H9 (cell line): ENCODE measurements around the gene FSTL4. TPM values are rescaled to one million over a fixed set of nuclear protein-coding genes. Genes with fewer than 3 reads are reported as not detected.

Source experiments
- DNase-seq: peaks from one replicate; pipeline ENCODE4 v3.0.0-alpha.2; 2017
- H2AFZ ChIP-seq: one replicate; pipeline ENCODE4 v1.6.1; 2013; ENCODE audit warnings: mild to moderate bottlenecking, low read length, control low read depth, moderate library complexity
- H2AK5ac ChIP-seq: 2 replicates; pipeline ENCODE4 v1.6.1; 2013; ENCODE audit warnings: low read length, control low read depth, mixed read lengths; ENCODE audit not compliant: insufficient read length
- H2BK120ac ChIP-seq: one replicate; pipeline ENCODE4 v1.6.1; 2013; ENCODE audit warnings: low read depth, mild to moderate bottlenecking, low read length, control low read depth, inconsistent platforms; ENCODE audit not compliant: poor library complexity, severe bottlenecking
- H2BK12ac ChIP-seq: 2 replicates; pipeline ENCODE4 v1.6.1; 2013; ENCODE audit warnings: low read length, control low read depth, mixed read lengths, low read depth; ENCODE audit not compliant: insufficient read length
- H2BK15ac ChIP-seq: 2 replicates; pipeline ENCODE4 v1.6.1; 2013; ENCODE audit warnings: low read depth, low read length, control low read depth
- H2BK20ac ChIP-seq: one replicate; pipeline ENCODE4 v1.6.1; 2013; ENCODE audit warnings: low read depth, mild to moderate bottlenecking, low read length, control low read depth, inconsistent platforms; ENCODE audit not compliant: poor library complexity, severe bottlenecking
- H2BK5ac ChIP-seq: 2 replicates; pipeline ENCODE4 v1.6.1; 2013; ENCODE audit warnings: low read length, control low read depth, mixed read lengths; ENCODE audit not compliant: insufficient read length
- H3K14ac ChIP-seq: 2 replicates; pipeline ENCODE4 v1.6.1; 2013; ENCODE audit warnings: low read length, control low read depth; ENCODE audit not compliant: insufficient read depth
- H3K18ac ChIP-seq: 2 replicates; pipeline ENCODE4 v1.6.1; 2013; ENCODE audit warnings: low read depth, mild to moderate bottlenecking, mixed read lengths, low read length, control low read depth; ENCODE audit not compliant: insufficient read length
- H3K23ac ChIP-seq: 2 replicates; pipeline ENCODE4 v1.6.1; 2013; ENCODE audit warnings: low read length, control low read depth, mixed read lengths, low read depth; ENCODE audit not compliant: insufficient read length
- H3K23me2 ChIP-seq: 2 replicates; pipeline ENCODE4 v1.6.1; 2013; ENCODE audit warnings: low read depth, mild to moderate bottlenecking, mixed read lengths, low read length, control low read depth; ENCODE audit not compliant: insufficient read length, poor library complexity, severe bottlenecking
- H3K27ac ChIP-seq: 2 replicates; pipeline ENCODE4 v1.5.1; 2013; ENCODE audit warnings: low read length, control low read depth, mixed read lengths, low read depth; ENCODE audit not compliant: insufficient read length
- H3K27me3 ChIP-seq: 2 replicates; pipeline ENCODE4 v1.6.1; 2013; ENCODE audit warnings: low read length, control low read depth, inconsistent platforms; ENCODE audit not compliant: insufficient read depth
- H3K4ac ChIP-seq: 2 replicates; pipeline ENCODE4 v1.6.1; 2013; ENCODE audit warnings: low read depth, mild to moderate bottlenecking, control low read depth, inconsistent platforms, low read length, moderate library complexity
- H3K4me1 ChIP-seq: 2 replicates; pipeline ENCODE4 v1.6.1; 2013; ENCODE audit warnings: low read length, control low read depth, inconsistent platforms; ENCODE audit not compliant: insufficient read depth
- H3K4me2 ChIP-seq: 2 replicates; pipeline ENCODE4 v1.6.1; 2013; ENCODE audit warnings: low read length, control low read depth, mixed read lengths; ENCODE audit not compliant: insufficient read length, insufficient read depth
- H3K56ac ChIP-seq: 2 replicates; pipeline ENCODE4 v1.6.1; 2013; ENCODE audit warnings: low read depth, mild to moderate bottlenecking, mixed read lengths, low read length, control low read depth; ENCODE audit not compliant: insufficient read length
- H3K79me1 ChIP-seq: 2 replicates; pipeline ENCODE4 v1.6.1; 2013; ENCODE audit warnings: low read depth, mild to moderate bottlenecking, moderate library complexity, low read length, control low read depth, inconsistent platforms; ENCODE audit not compliant: insufficient read depth, poor library complexity, severe bottlenecking
- H3K79me2 ChIP-seq: 2 replicates; pipeline ENCODE4 v1.6.1; 2013; ENCODE audit warnings: low read length, control low read depth, inconsistent platforms; ENCODE audit not compliant: insufficient read depth
- H3K9ac ChIP-seq: 2 replicates; pipeline ENCODE4 v1.6.1; 2013; ENCODE audit warnings: low read length, control low read depth, mixed read lengths; ENCODE audit not compliant: insufficient read length; ENCODE audit errors: extremely low read depth
- H3K9me3 ChIP-seq: one replicate; pipeline ENCODE4 v1.6.1; 2013; ENCODE audit warnings: low read depth, low read length, inconsistent platforms; ENCODE audit not compliant: control insufficient read depth
- H3T11ph ChIP-seq: one replicate; pipeline ENCODE4 v1.6.1; 2013; ENCODE audit warnings: mild to moderate bottlenecking, low read length, control low read depth, inconsistent platforms
- H4K20me1 ChIP-seq: one replicate; pipeline ENCODE4 v1.6.1; 2013; ENCODE audit not compliant: control insufficient read depth, insufficient read length, insufficient read depth
- H4K5ac ChIP-seq: 2 replicates; pipeline ENCODE4 v1.6.1; 2013; ENCODE audit warnings: low read depth, mild to moderate bottlenecking, mixed read lengths, low read length, control low read depth; ENCODE audit not compliant: insufficient read length
- H4K8ac ChIP-seq: replicated peaks from 2 replicates; pipeline ENCODE4 v1.6.1; 2013; ENCODE audit warnings: low read length, control low read depth, mixed read lengths, low read depth; ENCODE audit not compliant: insufficient read length
- H4K91ac ChIP-seq: 2 replicates; pipeline ENCODE4 v1.6.1; 2013; ENCODE audit warnings: low read depth, mild to moderate bottlenecking, moderate library complexity, mixed read lengths, low read length, control low read depth; ENCODE audit not compliant: insufficient read length
- H3K27ac Mint-ChIP-seq, 3 experiments: 2 replicates in 2 of 3; 3 replicates in 1 of 3; pipeline ENCODE4 v1.8.0; 2020 to 2021; ENCODE audit warnings: mixed read lengths in 3 of 3, mild to moderate bottlenecking in 1 of 3, moderate library complexity in 1 of 3
- H3K27me3 Mint-ChIP-seq: 2 replicates; pipeline ENCODE4 v1.8.0; 2021; ENCODE audit warnings: low read depth, mild to moderate bottlenecking, moderate library complexity, mixed read lengths
- H3K36me3 Mint-ChIP-seq, 3 experiments: 2 replicates in 2 of 3; 3 replicates in 1 of 3; pipeline ENCODE4 v1.8.0; 2020 to 2021; ENCODE audit warnings: low read depth in 3 of 3, mixed read lengths in 3 of 3; ENCODE audit not compliant: insufficient read depth in 1 of 3
- H3K4me1 Mint-ChIP-seq, 2 experiments: 2 replicates each; pipeline ENCODE4 v1.8.0; 2020; ENCODE audit warnings: mixed read lengths in 2 of 2
- H3K4me3 Mint-ChIP-seq, 2 experiments: 2 replicates in 1 of 2; 3 replicates in 1 of 2; pipeline ENCODE4 v1.8.0; 2020 to 2021; ENCODE audit warnings: mild to moderate bottlenecking in 2 of 2, mixed read lengths in 2 of 2, moderate library complexity in 1 of 2
- H3K9me3 Mint-ChIP-seq, 2 experiments: 2 replicates in 1 of 2; 3 replicates in 1 of 2; pipeline ENCODE4 v1.8.0; 2020; ENCODE audit warnings: mild to moderate bottlenecking in 2 of 2, mixed read lengths in 2 of 2, moderate library complexity in 1 of 2
- CTCF ChIP-seq: fragments of 200-600 bp; sonication (generic); conservative IDR thresholded peaks from 3 replicates; pipeline ENCODE4 v1.8.0; 2021; ENCODE audit warnings: antibody characterized with exemption, mild to moderate bottlenecking
- WGBS: extraction: QIAGEN DNeasy Blood & Tissue Kit; methylation state at CpG from one replicate; pipeline ENCODE4 v1.1.7; 2013; ENCODE audit warnings: missing lambda C conversion rate, low lambda C conversion rate, mixed read lengths; ENCODE audit not compliant: insufficient read length; ENCODE audit errors: extremely low coverage; 5-methylcytosine and 5-hydroxymethylcytosine counted together
- total RNA-seq: library from RNA; stranded (reverse); gene quantifications from 2 replicates; pipeline ENCODE4 v1.2.1, GENCODE V29; 2021

Gene FSTL4
- total RNA-seq, 1 experiment from 2014 or later, result 5.7 TPM

- no peak overlapping the region for H2AK5ac ChIP-seq
- H2BK12ac ChIP-seq, result no peak overlapping the region
- no CpG with 5 or more reads among the region's 6 CpGs for WGBS
- H3K18ac ChIP-seq, result no peak overlapping the region
- no peak overlapping the region for H3K4me2 ChIP-seq
- H3K4me1 ChIP-seq, result peaks cover 9% of the 10 kb centered on the region; the same call in 1 of the 2 replicates
- no peak overlapping the region for H4K5ac ChIP-seq
- H2BK15ac ChIP-seq, result no peak overlapping the region
- H2BK20ac ChIP-seq, result no peak overlapping the region
- no peak overlapping the region for H2BK5ac ChIP-seq
- no peak overlapping the region for H3K14ac ChIP-seq
- Mint-ChIP-seq H3K27ac (no peak overlapping the region), H3K27me3 (peaks cover 8% of the 10 kb centered on the region), H3K4me3 (no peak overlapping the region; a peak in 1 of 5 replicates), H3K9me3 (no peaks in the 10 kb centered on the region; a peak in 1 of 5 replicates), H3K36me3 (no peaks in the 10 kb centered on the region; a peak in 1 of 7 replicates), H3K4me1 (peaks cover 43 to 47% of the 10 kb centered on the region in 2 experiments)
- H3K79me1 ChIP-seq, result no peaks in the 10 kb centered on the region
- H2BK120ac ChIP-seq, result no peak overlapping the region
- no peak; the same call in 2 of the 3 replicates for TF ChIP-seq CTCF
- H3K27ac ChIP-seq, result no peak overlapping the region
- no peaks in the 10 kb centered on the region for H3K79me2 ChIP-seq
- H3K23ac ChIP-seq, result no peak overlapping the region
- H3K23me2 ChIP-seq, result no peaks in the 10 kb centered on the region
- H3K9me3 ChIP-seq, result no peaks in the 10 kb centered on the region
- no peak for DNase-seq
- no peak overlapping the region for H4K91ac ChIP-seq
- H3K9ac ChIP-seq, result no peak overlapping the region
- peaks cover 2% of the 10 kb centered on the region for H4K20me1 ChIP-seq
- H4K8ac ChIP-seq, result no peak overlapping the region
- no peak overlapping the region for H3T11ph ChIP-seq
- H2AFZ ChIP-seq, result no peak overlapping the region
- no peak overlapping the region for H3K56ac ChIP-seq
- no peak overlapping the region for H3K4ac ChIP-seq
- H3K27me3 ChIP-seq, result no peaks in the 10 kb centered on the region
Measured at GRCh38 chr5:133366438-133366837, 245.9 kb downstream of the FSTL4 start.
